ENCODE data around the gene SPESP1.
A peak's percentile ranks its signal among the peaks of the same experiment; 100 is the strongest.

Gene SPESP1

DNA sequence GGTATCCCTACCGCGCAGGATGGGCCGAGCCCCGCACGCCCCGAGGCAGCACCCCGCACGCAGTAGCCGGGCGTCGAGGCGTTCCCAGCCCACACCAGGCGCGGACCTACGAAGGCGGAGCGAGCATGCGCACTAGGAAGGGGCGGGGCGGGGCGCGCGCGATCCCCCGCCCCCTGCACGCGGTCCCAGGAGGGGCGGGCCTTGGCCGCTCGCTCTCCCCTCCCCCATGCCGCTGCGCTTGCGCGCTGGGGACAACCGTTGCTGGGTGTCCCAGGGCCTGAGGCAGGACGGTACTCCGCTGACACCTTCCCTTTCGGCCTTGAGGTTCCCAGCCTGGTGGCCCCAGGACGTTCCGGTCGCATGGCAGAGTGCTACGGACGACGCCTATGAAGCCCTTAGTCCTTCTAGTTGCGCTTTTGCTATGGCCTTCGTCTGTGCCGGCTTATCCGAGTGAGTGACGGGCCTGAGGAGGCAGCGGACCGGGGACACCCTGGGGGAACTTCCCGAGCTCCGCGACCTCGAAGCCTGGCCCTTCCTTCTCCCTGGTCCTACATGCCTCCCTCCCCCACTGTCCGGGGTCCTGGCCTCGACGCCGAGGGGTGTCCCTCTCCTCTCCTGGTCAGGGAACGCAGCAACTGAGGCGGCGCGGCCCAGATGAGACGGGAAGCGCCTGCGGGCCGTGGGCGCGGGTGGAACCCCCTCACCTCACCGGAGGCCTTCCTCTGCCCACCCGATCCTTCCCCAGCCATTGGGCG, at the start of gene SPESP1:
TSS of gene SPESP1 (plus strand) at position 258 of the 755 bp plus-strand sequence. CDS start at position 387, 129 bp downstream.
- H3K4me3 ChIP-seq (ENCODE audit: low read depth, low read length), result peak within 1 kb of the TSS; percentile 63
- ChIA-PET CTCF (no interaction called here), POLR2A (no interaction called here)
- no peak for DNase-seq (ENCODE audit: low read depth, low spot score)
- TF ChIP-seq, protein P1, sequence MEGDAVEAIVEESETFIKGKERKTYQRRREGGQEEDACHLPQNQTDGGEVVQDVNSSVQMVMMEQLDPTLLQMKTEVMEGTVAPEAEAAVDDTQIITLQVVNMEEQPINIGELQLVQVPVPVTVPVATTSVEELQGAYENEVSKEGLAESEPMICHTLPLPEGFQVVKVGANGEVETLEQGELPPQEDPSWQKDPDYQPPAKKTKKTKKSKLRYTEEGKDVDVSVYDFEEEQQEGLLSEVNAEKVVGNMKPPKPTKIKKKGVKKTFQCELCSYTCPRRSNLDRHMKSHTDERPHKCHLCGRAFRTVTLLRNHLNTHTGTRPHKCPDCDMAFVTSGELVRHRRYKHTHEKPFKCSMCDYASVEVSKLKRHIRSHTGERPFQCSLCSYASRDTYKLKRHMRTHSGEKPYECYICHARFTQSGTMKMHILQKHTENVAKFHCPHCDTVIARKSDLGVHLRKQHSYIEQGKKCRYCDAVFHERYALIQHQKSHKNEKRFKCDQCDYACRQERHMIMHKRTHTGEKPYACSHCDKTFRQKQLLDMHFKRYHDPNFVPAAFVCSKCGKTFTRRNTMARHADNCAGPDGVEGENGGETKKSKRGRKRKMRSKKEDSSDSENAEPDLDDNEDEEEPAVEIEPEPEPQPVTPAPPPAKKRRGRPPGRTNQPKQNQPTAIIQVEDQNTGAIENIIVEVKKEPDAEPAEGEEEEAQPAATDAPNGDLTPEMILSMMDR (IDR thresholded peaks at IDR 0.05; ENCODE audit: insufficient read depth, low read length, missing control alignments), result no peak

GRCh38 chr15:68885070-68885469, 45.3 kb upstream of the SPESP1 start:
- TF ChIP-seq, protein P1 (IDR thresholded peaks at IDR 0.05; ENCODE audit: insufficient read depth, low read length, missing control alignments), result no peak
- peak; percentile 31 for DNase-seq (ENCODE audit: low read depth, low spot score)
- CTCF ChIA-PET, result interaction anchor here (2.9 to 3.8 kb wide), 2 partner anchors 10 to 39 kb away, joined by 11 to 17 read pairs; no protein-coding TSS in a partner anchor
- POLR2A ChIA-PET, result no interaction called here
- H3K4me3 ChIP-seq (ENCODE audit: low read depth, low read length), result no peak overlapping the region

DNA sequence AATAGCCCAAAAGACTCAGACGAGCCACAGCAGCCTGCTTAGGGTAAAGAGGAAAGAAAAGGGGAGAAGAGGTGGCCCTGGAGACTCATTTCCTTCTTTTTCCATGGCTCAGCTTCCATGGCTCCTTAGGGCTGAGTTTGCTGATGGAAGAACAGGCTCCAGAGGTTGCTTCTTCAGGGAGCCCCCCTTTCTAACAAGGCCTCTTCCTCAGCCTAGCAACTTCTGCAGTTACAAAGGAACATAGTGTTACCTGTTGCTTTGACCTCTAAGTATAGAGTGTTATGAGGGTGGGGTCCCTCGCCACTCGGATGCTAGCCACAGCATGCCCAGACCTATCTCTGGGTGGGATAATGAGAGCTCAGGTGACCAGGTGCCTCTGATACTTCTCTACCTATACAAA, 43.2 kb upstream of the SPESP1 start:
- CTCF ChIA-PET, result interaction anchor here (1.8 to 3.8 kb wide), 3 partner anchors 10 to 37 kb away, joined by 4 to 17 read pairs (median 11); no protein-coding TSS in a partner anchor
- no peak overlapping the region for H3K4me3 ChIP-seq (ENCODE audit: low read depth, low read length)
- TF ChIP-seq, protein P1 (IDR thresholded peaks at IDR 0.05; ENCODE audit: insufficient read depth, low read length, missing control alignments), result no peak
- no peak for DNase-seq (ENCODE audit: low read depth, low spot score)
- POLR2A ChIA-PET, result no interaction called here

DNA sequence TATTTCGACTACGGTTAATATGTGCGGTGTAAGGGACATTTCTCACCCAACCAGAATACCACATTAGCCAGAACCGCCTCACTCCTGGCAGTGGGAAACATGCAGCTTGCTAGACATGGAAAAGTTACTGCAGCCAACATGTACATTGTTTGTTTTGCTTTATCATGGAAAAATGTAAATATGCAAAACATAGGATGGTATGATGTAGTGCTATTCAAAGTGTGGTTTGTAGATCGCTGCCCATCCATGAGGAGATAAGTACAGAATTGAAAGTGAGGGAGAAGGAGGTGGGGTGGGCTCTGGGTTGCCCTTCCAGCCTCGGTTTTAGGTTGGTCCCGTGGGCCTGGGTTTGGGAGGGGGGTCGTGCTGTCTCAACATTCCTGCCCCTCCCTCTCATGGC, 42.5 kb upstream of the SPESP1 start:
- DNase-seq (ENCODE audit: low read depth, low spot score), result no peak
- ChIA-PET CTCF (interaction anchor here (3.2 to 3.8 kb wide), 2 partner anchors 12 to 37 kb away, joined by 11 to 12 read pairs; no protein-coding TSS in a partner anchor), POLR2A (no interaction called here)
- H3K4me3 ChIP-seq (ENCODE audit: low read depth, low read length), result no peak overlapping the region
- TF ChIP-seq, protein P1 (IDR thresholded peaks at IDR 0.05; ENCODE audit: insufficient read depth, low read length, missing control alignments), result no peak

DNA sequence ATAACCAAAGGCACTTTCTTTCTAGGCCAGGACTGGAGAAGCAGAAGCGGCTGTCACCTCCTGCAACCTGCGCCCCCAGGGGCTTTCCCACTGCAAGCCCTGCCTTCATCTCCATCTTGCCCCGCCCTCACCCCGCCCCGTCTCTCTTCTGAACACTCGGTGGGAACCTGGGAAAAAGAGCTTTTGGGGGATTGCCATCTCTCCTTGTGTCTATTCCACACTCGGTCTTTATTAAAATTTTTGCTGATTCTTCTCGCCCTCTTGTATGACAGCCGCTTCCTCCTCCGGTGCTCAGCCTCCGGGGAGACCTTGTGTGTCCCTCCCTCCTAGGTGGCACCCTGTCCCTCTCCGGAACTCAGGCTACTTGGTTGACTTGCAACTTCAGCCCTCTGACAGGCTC, 41.9 kb upstream of the SPESP1 start:
- DNase-seq (ENCODE audit: low read depth, low spot score), result no peak
- POLR2A ChIA-PET, result no interaction called here
- H3K4me3 ChIP-seq (ENCODE audit: low read depth, low read length), result no peak overlapping the region
- CTCF ChIA-PET, result interaction anchor here (0.7 to 3.8 kb wide), 4 partner anchors 13 to 331 kb away, joined by 3 to 12 read pairs (median 7); no protein-coding TSS in a partner anchor
- TF ChIP-seq, protein P1 (IDR thresholded peaks at IDR 0.05; ENCODE audit: insufficient read depth, low read length, missing control alignments), result no peak

- CTCF ChIA-PET, result interaction anchor here (1.5 to 1.7 kb wide), 2 partner anchors 18 to 31 kb away, joined by 4 to 12 read pairs; no protein-coding TSS in a partner anchor
- DNase-seq (ENCODE audit: low read depth, low spot score), result no peak
- no peak overlapping the region for H3K4me3 ChIP-seq (ENCODE audit: low read depth, low read length)
- TF ChIP-seq, protein P1 (IDR thresholded peaks at IDR 0.05; ENCODE audit: insufficient read depth, low read length, missing control alignments), result no peak
- POLR2A ChIA-PET, result no interaction called here
Observed at GRCh38 chr15:68894208-68894607, 36.1 kb upstream of the SPESP1 start.

Data from AG04449 (cell line).